Neural cell (in vitro differentiated cells): Measurements from ENCODE around the gene VPS39. TPM values are rescaled to one million over a fixed set of nuclear protein-coding genes. Genes with fewer than 3 reads are reported as not detected.

Experiments
- H2AFZ ChIP-seq: fragments of 200-600, 300-800 bp; sonication (generic), shearing (Covaris generic); 2 replicates; pipeline ENCODE4 v1.6.0; 2014; ENCODE audit warnings: low read depth, mild to moderate bottlenecking, antibody characterized with exemption, low read length, moderate library complexity
- H3F3A ChIP-seq: fragments of 200-600 bp; shearing (Covaris generic); 2 replicates; pipeline ENCODE4 v1.6.1; 2016; ENCODE audit warnings: mild to moderate bottlenecking, moderate library complexity, mixed read lengths, antibody characterized with exemption, low read length; ENCODE audit not compliant: insufficient read depth, poor library complexity, severe bottlenecking
- H3K27ac ChIP-seq: fragments of 200-600, 300-800 bp; sonication (generic), shearing (Covaris generic); 2 replicates; pipeline ENCODE4 v1.5.1; 2014; ENCODE audit warnings: mild to moderate bottlenecking, low read length, moderate library complexity
- H3K27me3 ChIP-seq: fragments of 300-800, 200-600 bp; sonication (generic), shearing (Covaris generic); 2 replicates; pipeline ENCODE4 v1.6.0; 2014; ENCODE audit warnings: mild to moderate bottlenecking, low read depth, low read length, moderate library complexity; ENCODE audit not compliant: insufficient read depth
- H3K36me3 ChIP-seq: fragments of 300-800, 200-600 bp; sonication (generic), shearing (Covaris generic); 2 replicates; pipeline ENCODE4 v1.5.1; 2014; ENCODE audit warnings: mild to moderate bottlenecking, antibody characterized with exemption, low read length, moderate library complexity; ENCODE audit not compliant: insufficient read depth
- H3K4me2 ChIP-seq: fragments of 300-800, 200-600 bp; sonication (generic), shearing (Covaris generic); 2 replicates; pipeline ENCODE4 v1.6.0; 2014; ENCODE audit warnings: mild to moderate bottlenecking, low read length
- H3K4me3 ChIP-seq: fragments of 300-800, 200-600 bp; sonication (generic), shearing (Covaris generic); 2 replicates; pipeline ENCODE4 v1.5.1; 2014; ENCODE audit warnings: mild to moderate bottlenecking, low read length, moderate library complexity
- H3K79me2 ChIP-seq: fragments of 200-600 bp; shearing (Covaris generic); replicated peaks from 2 replicates; pipeline ENCODE4 v1.6.0; 2014; ENCODE audit warnings: mild to moderate bottlenecking, low read length, moderate library complexity; ENCODE audit not compliant: insufficient read depth
- H3K9ac ChIP-seq: fragments of 300-800, 200-600 bp; sonication (generic), shearing (Covaris generic); 2 replicates; pipeline ENCODE4 v1.6.1; 2016; ENCODE audit warnings: mild to moderate bottlenecking, low read length, mixed read lengths
- H3K9me2 ChIP-seq: fragments of 200-600 bp; shearing (Covaris generic); 2 replicates; pipeline ENCODE4 v1.6.1; 2016; ENCODE audit warnings: mild to moderate bottlenecking, low read length, mixed read lengths; ENCODE audit not compliant: insufficient read depth
- H3K9me3 ChIP-seq: fragments of 200-600, 300-800 bp; sonication (generic), shearing (Covaris generic); 2 replicates; pipeline ENCODE4 v1.6.1; 2016; ENCODE audit warnings: mild to moderate bottlenecking, mixed run types, low read length, moderate library complexity, mixed read lengths
- H4K20me1 ChIP-seq: fragments of 200-600 bp; shearing (Covaris generic); 2 replicates; pipeline ENCODE4 v1.6.1; 2016; ENCODE audit warnings: mild to moderate bottlenecking, mixed run types; ENCODE audit not compliant: insufficient read depth
- CTCF ChIP-seq: fragments of 450-650 bp; IDR thresholded peaks from 2 replicates; pipeline ENCODE4 v1.5.1; 2014; ENCODE audit warnings: antibody characterized with exemption, mild to moderate bottlenecking, moderate library complexity; ENCODE audit not compliant: poor library complexity, severe bottlenecking
- EP300 ChIP-seq: fragments of 450-650 bp; conservative IDR thresholded peaks from 2 replicates; pipeline ENCODE4 v1.6.1; 2014; ENCODE audit warnings: antibody characterized with exemption, mild to moderate bottlenecking, moderate library complexity; ENCODE audit not compliant: poor library complexity, severe bottlenecking
- EZH2 ChIP-seq: fragments of 200-600, 300-800 bp; shearing (Covaris generic), sonication (generic); IDR thresholded peaks from 2 replicates; pipeline ENCODE4 v1.6.1; 2014; ENCODE audit warnings: antibody characterized with exemption, low read length, borderline replicate concordance, mild to moderate bottlenecking; ENCODE audit not compliant: insufficient read depth, poor library complexity, severe bottlenecking
- MXI1 ChIP-seq: fragments of 450-650 bp; conservative IDR thresholded peaks from 2 replicates; pipeline ENCODE4 v1.6.1; 2014; ENCODE audit warnings: antibody characterized with exemption, mild to moderate bottlenecking; ENCODE audit not compliant: poor library complexity, severe bottlenecking
- POLR2AphosphoS5 ChIP-seq: IDR thresholded peaks from 2 replicates; pipeline ENCODE4 v1.6.1; 2012
- RAD21 ChIP-seq: fragments of 450-650 bp; conservative IDR thresholded peaks from 2 replicates; pipeline ENCODE4 v1.6.1; 2014; ENCODE audit warnings: antibody characterized with exemption, mild to moderate bottlenecking, moderate library complexity
- REST ChIP-seq: IDR thresholded peaks from 2 replicates; pipeline ENCODE4 v1.6.1; 2012; ENCODE audit warnings: borderline replicate concordance
- SMC3 ChIP-seq: fragments of 450-650 bp; conservative IDR thresholded peaks from 2 replicates; pipeline ENCODE4 v1.6.1; 2014; ENCODE audit warnings: antibody characterized with exemption, mild to moderate bottlenecking, moderate library complexity; ENCODE audit not compliant: poor library complexity
- TAF1 ChIP-seq: IDR thresholded peaks from 2 replicates; pipeline ENCODE4 v1.6.1; 2012; ENCODE audit warnings: low read depth
- polyA plus RNA-seq: library from polyadenylated mRNA; depleted of rRNA; stranded (reverse); fragments of >200 nt; gene quantifications from 2 replicates; pipeline ENCODE4 v1.2.3, GENCODE V29; 2014

The VPS39 gene
- polyA plus RNA-seq, 1 donor from 2014 or later = 59.9 TPM

GRCh38 chr15:42163947-42164550, 44.1 kb downstream of the VPS39 start:
- H2AFZ ChIP-seq = no peak overlapping the region
- no peak overlapping the region for H3K9ac ChIP-seq
- no peaks in the 10 kb centered on the region for H3K9me2 ChIP-seq
- no peaks in the 10 kb centered on the region for H3K27me3 ChIP-seq
- TF ChIP-seq MXI1 (no peak), SMC3 (no peak), CTCF (no peak), POLR2AphosphoS5 (no peak), TAF1 (no peak), REST (no peak), RAD21 (no peak), EZH2 (no peak), EP300 (no peak)
- H3K36me3 ChIP-seq = peaks cover 6% of the 10 kb centered on the region
- H3K27ac ChIP-seq = no peak overlapping the region
- H3K4me3 ChIP-seq = no peak overlapping the region
- H3K79me2 ChIP-seq = no peaks in the 10 kb centered on the region
- no peaks in the 10 kb centered on the region for H3K9me3 ChIP-seq
- H3F3A ChIP-seq = no peaks in the 10 kb centered on the region
- H3K4me2 ChIP-seq = no peak overlapping the region
- H4K20me1 ChIP-seq = no peaks in the 10 kb centered on the region

GRCh38 chr15:42163291-42163690, 44.8 kb downstream of the VPS39 start:
- Histone ChIP-seq H2AFZ (no peak overlapping the region), H3K9me2 (no peaks in the 10 kb centered on the region), H3K9me3 (no peaks in the 10 kb centered on the region), H3K4me3 (no peak overlapping the region), H3K27ac (no peak overlapping the region), H3F3A (no peaks in the 10 kb centered on the region), H4K20me1 (no peaks in the 10 kb centered on the region), H3K27me3 (no peaks in the 10 kb centered on the region), H3K79me2 (no peaks in the 10 kb centered on the region), H3K9ac (no peak overlapping the region), H3K36me3 (peaks cover 4% of the 10 kb centered on the region), H3K4me2 (no peak overlapping the region)
- TF ChIP-seq TAF1 (no peak), REST (no peak), EP300 (no peak), EZH2 (no peak), RAD21 (no peak), MXI1 (no peak), SMC3 (no peak), POLR2AphosphoS5 (no peak), CTCF (no peak)
